ENCODE results near the gene MLPH. TPM values are rescaled to one million over a fixed set of nuclear protein-coding genes. Genes with fewer than 3 reads are reported as not detected.
A peak's percentile ranks its signal among the peaks of the same experiment; 100 is the strongest.

MLPH gene
- total RNA-seq, 4 donors from 2014 or later, result 13.3 to 37.9 (median 19.9) TPM

GRCh38 chr2:237497838-237498186, 10.8 kb downstream of the MLPH start:
- 43 to 60% methylated on average over 10 of the region's 10 CpGs for WGBS, 2 donors
- DNase-seq (ENCODE audit: low spot score in 2 of 2), result peak; percentile 73 to 95
- intact Hi-C loops (cut with DNase I; ENCODE audit: low total_unique reads), result no loop called here
- no peak for TF ChIP-seq POLR2A (IDR thresholded peaks at IDR 0.05)
- TF ChIP-seq, protein P1, sequence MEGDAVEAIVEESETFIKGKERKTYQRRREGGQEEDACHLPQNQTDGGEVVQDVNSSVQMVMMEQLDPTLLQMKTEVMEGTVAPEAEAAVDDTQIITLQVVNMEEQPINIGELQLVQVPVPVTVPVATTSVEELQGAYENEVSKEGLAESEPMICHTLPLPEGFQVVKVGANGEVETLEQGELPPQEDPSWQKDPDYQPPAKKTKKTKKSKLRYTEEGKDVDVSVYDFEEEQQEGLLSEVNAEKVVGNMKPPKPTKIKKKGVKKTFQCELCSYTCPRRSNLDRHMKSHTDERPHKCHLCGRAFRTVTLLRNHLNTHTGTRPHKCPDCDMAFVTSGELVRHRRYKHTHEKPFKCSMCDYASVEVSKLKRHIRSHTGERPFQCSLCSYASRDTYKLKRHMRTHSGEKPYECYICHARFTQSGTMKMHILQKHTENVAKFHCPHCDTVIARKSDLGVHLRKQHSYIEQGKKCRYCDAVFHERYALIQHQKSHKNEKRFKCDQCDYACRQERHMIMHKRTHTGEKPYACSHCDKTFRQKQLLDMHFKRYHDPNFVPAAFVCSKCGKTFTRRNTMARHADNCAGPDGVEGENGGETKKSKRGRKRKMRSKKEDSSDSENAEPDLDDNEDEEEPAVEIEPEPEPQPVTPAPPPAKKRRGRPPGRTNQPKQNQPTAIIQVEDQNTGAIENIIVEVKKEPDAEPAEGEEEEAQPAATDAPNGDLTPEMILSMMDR (IDR thresholded peaks at IDR 0.05), result no peak
- H3K4me3 ChIP-seq (ENCODE audit: low read depth, poor library complexity, severe bottlenecking), result no peak overlapping the region

DNA sequence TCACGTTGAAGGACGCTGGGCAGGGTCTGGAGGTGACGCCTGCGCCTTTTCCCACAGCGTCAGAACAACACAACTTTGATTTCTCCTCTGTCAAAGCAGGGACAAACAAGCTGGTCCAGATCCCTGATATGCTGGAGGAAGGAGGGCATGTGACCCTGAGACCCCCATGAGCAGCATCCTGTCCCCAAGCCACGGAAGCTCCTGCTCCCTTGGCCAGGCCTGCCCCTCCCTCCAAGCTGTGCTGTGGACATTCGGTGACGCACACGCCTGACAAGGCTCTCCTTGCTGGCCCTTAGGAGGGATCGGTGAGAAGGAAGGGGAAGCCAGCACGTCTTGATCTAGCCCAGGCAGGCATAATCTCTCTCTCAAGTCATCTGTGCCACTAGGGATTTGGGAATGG, 11.3 kb downstream of the MLPH start:
- whole genome bisulfite sequencing, 2 donors, result 55 to 56% methylated on average over 11 of the region's 11 CpGs
- intact Hi-C loops (cut with DNase I; ENCODE audit: low total_unique reads), result no loop called here
- DNase-seq (ENCODE audit: low spot score in 2 of 2), result peak in 1 of 2 donors; percentile 86

GRCh38 chr2:237500681-237501424, 13.8 kb downstream of the MLPH start:
- TF ChIP-seq POLR2A (IDR thresholded peaks at IDR 0.05), result no peak
- TF ChIP-seq, protein P1 (IDR thresholded peaks at IDR 0.05), result no peak
- H3K4me3 ChIP-seq (ENCODE audit: low read depth, poor library complexity, severe bottlenecking), result no peak overlapping the region
- 64 to 66% methylated on average over 13 of the region's 13 CpGs for WGBS, 2 donors
- no peak for DNase-seq (ENCODE audit: low spot score in 2 of 2)
- intact Hi-C loops (cut with DNase I; ENCODE audit: low total_unique reads), result no loop called here

More for the DNA sequence above, 11.3 kb downstream of the MLPH start:
- no peak overlapping the region for H3K4me3 ChIP-seq (ENCODE audit: low read depth, poor library complexity, severe bottlenecking)
- TF ChIP-seq POLR2A (IDR thresholded peaks at IDR 0.05), result no peak

DNA sequence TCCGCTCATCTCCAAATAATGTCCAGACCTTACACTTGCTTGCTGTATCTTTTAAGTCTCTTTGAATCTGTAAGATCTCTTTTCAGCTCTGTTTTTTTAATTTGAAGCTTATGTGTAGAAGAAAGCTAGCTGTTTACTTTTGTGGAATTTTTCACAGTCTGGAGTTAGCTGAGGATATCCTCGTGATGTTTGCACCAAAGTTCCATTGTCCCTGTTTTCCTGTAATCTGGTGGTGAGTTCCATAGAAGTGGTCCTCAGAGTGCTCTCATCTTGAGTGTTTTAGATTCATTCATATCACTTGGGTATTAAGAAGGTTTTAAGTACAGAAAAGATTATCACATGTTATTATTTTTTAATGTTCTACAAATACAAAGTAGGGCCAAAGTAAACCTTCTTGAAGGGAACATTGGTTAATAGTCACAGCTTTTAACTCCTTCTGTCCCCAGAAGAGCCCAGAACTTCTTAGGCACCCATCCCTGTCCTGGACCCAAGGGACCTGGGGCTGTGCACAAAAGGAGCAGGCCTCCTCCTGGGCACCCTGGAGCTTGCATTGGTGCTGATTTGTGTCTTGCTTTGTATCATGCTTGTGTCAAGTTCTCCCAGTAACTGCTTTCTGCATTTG, 15.0 kb downstream of the MLPH start:
- WGBS, 2 donors, result 69 to 86% methylated on average over 2 of the region's 2 CpGs
- H3K4me3 ChIP-seq (ENCODE audit: low read depth, poor library complexity, severe bottlenecking), result no peak overlapping the region
- DNase-seq (ENCODE audit: low spot score in 2 of 2), result no peak
- intact Hi-C loops (cut with DNase I; ENCODE audit: low total_unique reads), result no loop called here
- TF ChIP-seq POLR2A (IDR thresholded peaks at IDR 0.05), result no peak
- TF ChIP-seq, protein P1 (IDR thresholded peaks at IDR 0.05), result no peak

DNA sequence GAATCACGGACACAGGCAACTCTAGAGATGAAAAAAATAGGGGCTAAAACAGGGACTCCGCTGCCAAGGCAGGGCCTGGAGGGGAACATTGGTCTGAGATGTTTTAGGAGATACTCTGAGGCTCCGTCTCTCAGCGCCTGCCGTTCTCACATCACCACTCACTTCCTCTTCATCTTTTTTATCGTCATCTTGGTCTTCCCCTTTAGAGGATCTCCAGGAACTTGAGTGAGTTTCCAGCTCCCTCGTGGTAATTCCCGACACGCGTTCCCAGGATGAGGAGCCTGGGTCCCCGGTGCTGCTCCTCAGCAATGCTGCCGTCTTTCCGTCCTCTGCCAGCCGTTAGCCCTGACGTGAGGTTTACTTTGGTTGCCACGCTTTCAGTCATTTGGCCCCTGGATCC, 16.1 kb downstream of the MLPH start:
- no peak for DNase-seq (ENCODE audit: low spot score in 2 of 2)
- WGBS, 2 donors, result 91 to 92% methylated on average over 16 of the region's 16 CpGs
- TF ChIP-seq, protein P1 (IDR thresholded peaks at IDR 0.05), result no peak
- TF ChIP-seq POLR2A (IDR thresholded peaks at IDR 0.05), result no peak
- intact Hi-C loops (cut with DNase I; ENCODE audit: low total_unique reads), result no loop called here
- H3K4me3 ChIP-seq (ENCODE audit: low read depth, poor library complexity, severe bottlenecking), result no peak overlapping the region

GRCh38 chr2:237505188-237505939, 18.3 kb downstream of the MLPH start:
- H3K4me3 ChIP-seq (ENCODE audit: low read depth, poor library complexity, severe bottlenecking), result no peak overlapping the region
- TF ChIP-seq, protein P1 (IDR thresholded peaks at IDR 0.05), result no peak
- no peak for TF ChIP-seq POLR2A (IDR thresholded peaks at IDR 0.05)
- no peak for DNase-seq (ENCODE audit: low spot score in 2 of 2)
- WGBS, 2 donors, result 86% methylated on average over 13 to 15 of the region's 15 CpGs
- intact Hi-C loops (cut with DNase I; ENCODE audit: low total_unique reads), result no loop called here

Measured in lower leg skin (tissue), 4 donors.